Endothelial cell of hepatic sinusoid (primary cell): Measurements from ENCODE around the gene DYNC2LI1.

ENCODE experiments used
- in situ Hi-C: cut with HindIII; loops from 2 replicates; pipeline ENCODE4 v1.10.0; 2017; ENCODE audit warnings: low sequenced_read_pairs

DYNC2LI1 gene

DNA sequence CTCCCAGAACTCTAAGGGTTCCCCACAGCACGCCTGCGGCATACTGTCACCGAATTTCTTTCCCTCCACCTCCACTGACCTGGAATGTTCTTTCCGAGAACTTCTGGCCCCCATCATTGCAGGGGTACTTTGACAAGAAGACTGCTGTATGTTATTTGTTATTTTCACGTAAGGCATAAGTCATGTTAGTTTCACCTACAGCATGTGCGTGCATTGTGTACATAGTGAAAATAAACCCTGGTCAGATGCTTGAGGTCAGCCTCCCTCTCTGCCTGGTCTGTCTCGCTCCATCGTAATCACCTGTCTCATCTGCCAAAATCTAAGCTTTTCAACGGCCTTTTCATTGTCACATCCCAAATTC, 69.0 kb downstream of the DYNC2LI1 start:
- in situ Hi-C loops = no loop called here

DNA sequence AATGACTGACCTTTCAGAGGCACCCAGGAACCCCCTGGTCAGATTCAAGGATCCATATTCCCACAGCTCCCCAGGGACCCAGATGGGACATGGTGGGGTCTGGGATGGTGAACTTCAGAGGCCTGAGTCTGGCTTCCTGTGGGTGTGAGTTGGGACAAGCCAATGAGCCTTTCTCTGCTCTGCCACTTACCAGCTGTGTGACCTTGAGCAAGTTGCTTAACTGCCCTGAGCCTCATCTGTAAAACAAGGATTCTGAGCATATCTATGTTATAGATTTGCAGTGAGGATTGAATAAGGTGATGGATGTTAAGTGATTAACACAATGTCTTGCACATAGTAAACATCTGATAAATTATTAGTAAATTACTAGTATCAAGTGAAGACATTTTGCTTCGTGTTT, 71.3 kb downstream of the DYNC2LI1 start:
- in situ Hi-C loops = no loop called here

DNA sequence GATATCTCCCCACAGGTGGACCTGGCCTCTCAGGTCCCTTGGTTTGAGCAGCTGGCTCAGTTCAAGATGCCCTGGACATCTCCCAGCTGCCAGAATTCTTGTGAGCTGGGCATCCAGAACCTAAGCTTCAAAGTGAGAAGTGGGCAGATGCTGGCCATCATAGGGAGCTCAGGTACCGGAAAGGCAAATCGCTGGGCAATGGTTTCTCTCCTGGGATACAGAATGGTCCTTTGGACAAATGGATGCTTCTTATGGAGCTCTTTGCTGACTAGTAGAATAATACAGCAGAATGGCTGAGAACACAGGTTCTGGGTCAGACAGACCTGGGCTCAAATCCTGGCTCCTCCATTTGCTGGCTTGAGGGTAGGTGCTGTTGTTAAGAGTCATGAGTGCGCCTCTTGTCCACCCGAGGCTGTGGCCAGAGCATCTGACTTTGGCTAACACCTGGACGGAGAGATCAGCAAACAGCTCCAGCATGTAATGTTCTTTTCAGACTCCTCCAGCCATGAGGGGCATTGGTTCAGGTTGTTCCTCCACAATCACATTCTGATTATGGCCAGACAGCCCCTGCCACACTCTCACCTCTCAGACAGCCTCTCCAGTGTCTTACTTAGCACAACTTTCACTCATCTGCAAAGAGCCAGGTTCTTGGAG, 72.4 kb downstream of the DYNC2LI1 start:
- in situ Hi-C loops = no loop called here

DNA sequence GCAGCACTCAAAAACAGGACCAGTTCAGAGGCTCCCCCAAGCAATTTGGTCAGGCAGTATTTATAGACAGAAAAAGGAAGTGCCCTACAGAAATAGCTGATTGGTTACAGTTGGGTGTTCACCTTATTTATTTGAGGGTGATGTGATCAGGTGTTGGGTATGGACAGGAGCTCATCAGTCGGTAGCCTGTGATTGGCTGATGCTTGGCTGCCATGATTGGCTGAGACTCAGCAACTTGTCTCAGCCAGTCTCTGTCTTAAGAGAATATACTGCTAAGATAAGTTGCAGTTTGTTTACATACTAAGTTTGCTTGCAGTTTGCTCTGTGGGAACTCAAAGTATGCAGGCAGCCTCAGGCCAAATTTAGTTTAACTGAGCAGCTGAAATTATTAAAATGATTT, 74.4 kb downstream of the DYNC2LI1 start:
- in situ Hi-C loops = no loop called here

DNA sequence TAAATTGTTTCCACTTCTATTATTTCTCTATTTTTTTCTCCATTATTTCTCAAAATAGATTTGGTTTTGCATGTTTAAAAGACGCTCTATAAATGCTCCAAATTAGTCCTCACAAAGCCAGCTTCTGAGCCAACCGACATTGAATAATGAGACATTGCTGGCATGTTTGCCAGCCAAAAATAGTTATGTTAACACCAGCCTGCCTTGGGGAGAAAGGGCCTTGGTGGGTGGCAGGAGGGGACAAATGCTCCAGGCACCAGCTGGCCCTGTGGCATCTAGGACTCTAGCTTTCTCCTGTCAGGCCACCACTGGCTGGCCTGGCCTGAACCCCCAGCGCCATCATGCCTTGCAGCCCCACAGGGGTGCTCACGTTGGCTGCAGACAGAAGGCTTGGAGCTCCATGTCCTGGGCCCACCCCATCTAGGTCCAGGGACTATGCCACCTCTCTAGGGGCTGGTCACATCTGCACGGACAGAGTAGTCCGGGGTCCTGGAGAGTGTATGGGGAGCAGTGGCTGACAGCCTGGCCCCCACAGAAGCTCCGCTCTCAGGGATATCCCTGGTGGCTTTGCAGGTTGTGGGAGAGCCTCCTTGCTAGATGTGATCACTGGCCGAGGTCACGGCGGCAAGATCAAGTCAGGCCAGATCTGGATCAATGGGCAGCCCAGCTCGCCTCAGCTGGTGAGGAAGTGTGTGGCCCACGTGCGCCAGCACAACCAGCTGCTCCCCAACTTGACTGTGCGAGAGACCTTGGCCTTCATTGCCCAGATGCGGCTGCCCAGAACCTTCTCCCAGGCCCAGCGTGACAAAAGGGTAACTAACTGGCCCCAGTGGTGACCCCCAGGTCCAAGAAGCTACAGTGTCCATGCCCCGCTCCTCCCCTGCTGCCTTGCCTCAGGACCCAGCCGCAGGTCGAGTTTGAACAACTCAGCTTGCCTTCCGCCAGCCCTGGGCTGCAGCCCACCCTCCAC, 77.5 kb downstream of the DYNC2LI1 start:
- in situ Hi-C loops = loop anchor here (5.0 kb wide), 1 partner anchor 41 kb away; no protein-coding TSS in a partner anchor

DNA sequence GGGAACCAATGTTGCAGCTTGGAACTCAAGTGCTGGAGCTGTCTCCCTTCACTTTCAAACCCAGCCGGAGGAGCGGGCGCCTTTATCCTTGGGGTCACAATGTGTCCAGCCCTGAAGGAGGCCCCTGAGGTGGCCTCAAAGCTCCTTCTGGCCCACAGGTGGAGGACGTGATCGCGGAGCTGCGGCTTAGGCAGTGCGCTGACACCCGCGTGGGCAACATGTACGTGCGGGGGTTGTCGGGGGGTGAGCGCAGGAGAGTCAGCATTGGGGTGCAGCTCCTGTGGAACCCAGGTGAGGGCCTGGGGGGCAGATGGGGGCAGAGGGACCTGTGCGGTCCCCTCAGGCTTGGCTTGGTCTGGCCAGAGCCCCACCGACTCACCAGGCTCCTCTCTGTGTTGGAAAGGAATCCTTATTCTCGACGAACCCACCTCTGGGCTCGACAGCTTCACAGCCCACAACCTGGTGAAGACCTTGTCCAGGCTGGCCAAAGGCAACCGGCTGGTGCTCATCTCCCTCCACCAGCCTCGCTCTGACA, 78.4 kb downstream of the DYNC2LI1 start:
- in situ Hi-C loops = loop anchor here (5.0 kb wide), 1 partner anchor 40 kb away; no protein-coding TSS in a partner anchor

DNA sequence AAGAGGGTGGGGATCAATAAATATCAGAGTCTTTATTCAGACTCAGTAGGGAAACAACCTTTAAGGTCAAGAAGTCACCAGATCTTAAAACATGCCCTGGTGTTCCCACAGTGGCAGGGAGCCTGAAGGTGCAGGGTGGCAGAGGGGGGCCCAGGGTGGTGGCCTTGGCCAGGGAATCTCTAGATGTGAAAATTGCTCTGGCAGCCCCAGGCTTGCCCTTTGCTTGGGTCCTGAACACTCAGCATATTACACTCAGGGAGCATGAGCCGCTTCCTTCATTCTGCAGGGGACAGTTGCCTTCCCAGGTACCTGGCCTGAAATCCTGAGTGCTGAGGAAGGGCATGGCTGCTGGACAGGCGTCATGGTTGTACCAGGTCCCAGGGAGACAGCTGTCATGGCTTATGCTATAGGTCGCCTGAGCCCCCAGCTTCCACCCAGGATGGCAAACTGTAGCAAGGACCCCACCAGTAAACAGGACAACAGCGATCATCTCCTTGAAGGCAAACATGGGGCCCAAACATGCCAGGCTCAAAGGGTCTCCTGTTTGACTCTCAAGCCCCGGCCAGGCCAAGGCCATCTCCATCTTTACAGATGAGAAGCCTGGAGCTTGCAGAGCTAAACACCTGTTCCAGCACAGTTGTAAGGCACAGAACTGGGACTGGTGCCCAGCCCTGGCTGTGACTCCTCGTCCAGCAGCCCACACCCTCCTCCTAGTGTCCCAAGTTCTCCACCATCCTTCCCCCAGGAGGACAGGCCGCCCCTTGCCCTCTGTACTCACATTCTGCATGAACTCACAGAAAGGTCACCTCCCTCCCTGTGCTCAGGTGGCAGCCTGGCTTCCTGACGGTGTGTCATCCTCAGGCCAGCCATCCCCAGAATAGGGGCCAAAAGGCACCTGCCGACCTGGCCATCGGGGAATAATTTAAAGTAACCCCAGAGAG, 79.6 kb downstream of the DYNC2LI1 start:
- in situ Hi-C loops = loop anchor here (5.0 kb wide), 1 partner anchor 39 kb away; no protein-coding TSS in a partner anchor

DNA sequence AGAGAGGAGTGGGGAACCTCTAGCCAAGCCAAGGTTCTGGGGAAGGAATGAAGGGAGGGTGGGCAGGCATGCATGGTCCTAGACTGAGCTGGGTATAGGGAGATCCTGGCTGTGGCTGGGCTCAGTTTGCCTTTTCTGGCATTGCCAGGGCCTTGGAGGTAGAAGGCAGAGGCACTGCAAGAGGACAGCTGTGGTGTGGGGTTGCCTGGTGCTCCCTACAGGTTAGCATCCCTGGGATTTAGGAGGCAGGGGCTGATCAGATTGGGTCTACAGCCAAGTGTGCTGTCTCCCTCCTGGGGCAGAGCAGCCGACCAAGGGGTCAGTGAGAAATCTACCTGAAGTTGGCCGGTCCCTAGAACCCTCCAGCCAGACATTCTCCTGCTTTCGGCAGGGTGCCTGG, 80.8 kb downstream of the DYNC2LI1 start:
- in situ Hi-C loops = loop anchor here (5.0 kb wide), 1 partner anchor 38 kb away; no protein-coding TSS in a partner anchor

DNA sequence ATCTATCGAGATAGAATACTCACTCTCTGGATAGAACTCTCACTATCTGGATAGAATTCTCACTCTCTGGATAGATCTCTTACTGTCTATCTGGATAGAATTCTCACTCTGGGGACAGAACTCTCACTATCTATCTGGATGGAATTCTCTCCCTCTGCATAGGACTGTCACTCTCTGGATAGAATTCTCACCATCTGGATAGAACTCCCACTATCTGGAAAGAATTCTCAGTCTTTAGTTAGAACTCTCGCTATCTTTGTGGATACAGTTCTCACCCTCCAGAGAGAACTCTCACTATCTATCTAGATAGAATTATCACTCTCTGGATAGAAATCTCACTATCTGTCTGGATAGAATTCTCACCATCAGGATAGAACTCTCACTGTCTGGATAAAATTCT, 81.5 kb downstream of the DYNC2LI1 start:
- in situ Hi-C loops = no loop called here
